MM.1S (cell line): ENCODE data around the gene SLC35G6.

Source experiments
- DNase-seq: peaks from one replicate; pipeline ENCODE4 v3.0.0-alpha.2; 2015
- H2AFZ ChIP-seq: fragments of 300-600 bp; sonication (generic); 2 replicates; pipeline ENCODE4 v1.6.0; 2016; ENCODE audit warnings: antibody characterized with exemption, low read length
- H3F3A ChIP-seq: fragments of 300-600 bp; sonication (generic); 2 replicates; pipeline ENCODE4 v1.6.1; 2016; ENCODE audit warnings: mild to moderate bottlenecking, antibody characterized with exemption, low read length, moderate library complexity, mixed read lengths; ENCODE audit not compliant: insufficient read depth
- H3K27ac ChIP-seq: fragments of 300-600 bp; sonication (generic); 2 replicates; pipeline ENCODE4 v1.5.1; 2016; ENCODE audit warnings: mild to moderate bottlenecking, low read length
- H3K27me3 ChIP-seq: fragments of 300-600 bp; sonication (generic); replicated peaks from 2 replicates; pipeline ENCODE4 v1.6.0; 2016; ENCODE audit warnings: low read length; ENCODE audit not compliant: insufficient read depth
- H3K36me3 ChIP-seq: fragments of 300-600 bp; sonication (generic); replicated peaks from 2 replicates; pipeline ENCODE4 v1.6.1; 2016; ENCODE audit warnings: mild to moderate bottlenecking, low read length, mixed read lengths; ENCODE audit not compliant: insufficient read depth
- H3K4me1 ChIP-seq: fragments of 300-600 bp; sonication (generic); 2 replicates; pipeline ENCODE4 v1.6.1; 2016; ENCODE audit warnings: low read length, mixed read lengths
- H3K4me2 ChIP-seq: fragments of 300-600 bp; sonication (generic); 2 replicates; pipeline ENCODE4 v1.6.0; 2016; ENCODE audit warnings: low read depth, low read length
- H3K4me3 ChIP-seq: fragments of 300-600 bp; sonication (generic); 2 replicates; pipeline ENCODE4 v1.5.1; 2016; ENCODE audit warnings: low read length, mixed read lengths
- H3K79me2 ChIP-seq: fragments of 300-600 bp; sonication (generic); 2 replicates; pipeline ENCODE4 v1.6.1; 2016; ENCODE audit warnings: mixed run types, low read length, mixed read lengths
- H3K9ac ChIP-seq: fragments of 300-600 bp; sonication (generic); 2 replicates; pipeline ENCODE4 v1.6.1; 2016; ENCODE audit warnings: low read length, mixed read lengths
- H3K9me2 ChIP-seq: fragments of 300-600 bp; sonication (generic); replicated peaks from 2 replicates; pipeline ENCODE4 v1.6.1; 2016; ENCODE audit warnings: mild to moderate bottlenecking, low read length, mixed read lengths; ENCODE audit not compliant: insufficient read depth
- H3K9me3 ChIP-seq: fragments of 300-600 bp; sonication (generic); replicated peaks from 2 replicates; pipeline ENCODE4 v1.6.1; 2016; ENCODE audit warnings: mild to moderate bottlenecking, low read length, mixed read lengths; ENCODE audit not compliant: insufficient read depth
- H4K20me1 ChIP-seq: fragments of 300-600 bp; sonication (generic); 2 replicates; pipeline ENCODE4 v1.6.1; 2016; ENCODE audit warnings: mild to moderate bottlenecking, low read length, moderate library complexity, mixed read lengths; ENCODE audit not compliant: insufficient read depth
- EZH2 ChIP-seq: fragments of 300-600 bp; sonication (generic); optimal IDR thresholded peaks from 2 replicates; pipeline ENCODE3; 2017; ENCODE audit warnings: low read depth, mild to moderate bottlenecking, antibody characterized with exemption, low read length, mixed read lengths
- EZH2phosphoT487 ChIP-seq: fragments of 300-600 bp; sonication (generic); IDR thresholded peaks from 2 replicates; pipeline ENCODE4 v1.6.1; 2018; ENCODE audit warnings: antibody characterized with exemption, low read length
- TF ChIP-seq, protein P1 (sequence below): fragments of 300-600 bp; sonication (generic); IDR thresholded peaks from 2 replicates; pipeline ENCODE4 v1.5.1; 2016; ENCODE audit warnings: antibody characterized with exemption, low read length, mixed read lengths

SLC35G6 gene

DNA sequence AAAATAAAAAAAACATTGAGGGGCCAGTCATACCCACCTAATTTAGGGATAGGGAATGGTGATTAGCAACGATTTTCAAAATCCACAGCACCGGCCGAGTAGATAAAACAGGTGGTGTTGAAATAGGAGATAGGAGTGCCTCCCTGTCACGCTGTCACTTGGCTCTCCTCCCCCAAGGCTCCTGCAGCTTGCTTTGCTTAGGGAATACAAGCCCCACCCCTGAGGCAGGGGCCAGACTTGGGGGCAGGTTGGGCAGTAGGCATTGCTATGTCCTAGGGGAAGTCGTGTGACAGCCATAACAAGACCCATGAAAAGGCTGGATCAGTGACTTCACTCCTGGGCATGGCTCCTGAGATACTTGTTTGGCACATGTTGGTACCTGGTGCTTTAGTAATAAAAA, 28.7 kb downstream of the SLC35G6 start:
- H3K4me1 ChIP-seq: no peaks in the 10 kb centered on the region
- TF ChIP-seq, protein P1, sequence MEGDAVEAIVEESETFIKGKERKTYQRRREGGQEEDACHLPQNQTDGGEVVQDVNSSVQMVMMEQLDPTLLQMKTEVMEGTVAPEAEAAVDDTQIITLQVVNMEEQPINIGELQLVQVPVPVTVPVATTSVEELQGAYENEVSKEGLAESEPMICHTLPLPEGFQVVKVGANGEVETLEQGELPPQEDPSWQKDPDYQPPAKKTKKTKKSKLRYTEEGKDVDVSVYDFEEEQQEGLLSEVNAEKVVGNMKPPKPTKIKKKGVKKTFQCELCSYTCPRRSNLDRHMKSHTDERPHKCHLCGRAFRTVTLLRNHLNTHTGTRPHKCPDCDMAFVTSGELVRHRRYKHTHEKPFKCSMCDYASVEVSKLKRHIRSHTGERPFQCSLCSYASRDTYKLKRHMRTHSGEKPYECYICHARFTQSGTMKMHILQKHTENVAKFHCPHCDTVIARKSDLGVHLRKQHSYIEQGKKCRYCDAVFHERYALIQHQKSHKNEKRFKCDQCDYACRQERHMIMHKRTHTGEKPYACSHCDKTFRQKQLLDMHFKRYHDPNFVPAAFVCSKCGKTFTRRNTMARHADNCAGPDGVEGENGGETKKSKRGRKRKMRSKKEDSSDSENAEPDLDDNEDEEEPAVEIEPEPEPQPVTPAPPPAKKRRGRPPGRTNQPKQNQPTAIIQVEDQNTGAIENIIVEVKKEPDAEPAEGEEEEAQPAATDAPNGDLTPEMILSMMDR: no peak
- TF ChIP-seq EZH2phosphoT487 (no peak), EZH2 (no peak)
- peaks cover 3% of the 10 kb centered on the region; the same call in 1 of the 2 replicates for H3K79me2 ChIP-seq
- no peak overlapping the region for H3K27ac ChIP-seq
- H3K9me3 ChIP-seq: no peaks in the 10 kb centered on the region
- H2AFZ ChIP-seq: no peak overlapping the region
- H3K9ac ChIP-seq: no peak overlapping the region
- no peak overlapping the region for H3K4me2 ChIP-seq
- H3K9me2 ChIP-seq: no peaks in the 10 kb centered on the region
- H3F3A ChIP-seq: 0 out of 2 replicates have a peak, but pooled peaks cover 5% of the 10 kb centered on the region
- H4K20me1 ChIP-seq: no peaks in the 10 kb centered on the region
- DNase-seq: no peak
- peaks cover 14% of the 10 kb centered on the region for H3K36me3 ChIP-seq
- no peaks in the 10 kb centered on the region for H3K27me3 ChIP-seq
- H3K4me3 ChIP-seq: no peak overlapping the region

DNA sequence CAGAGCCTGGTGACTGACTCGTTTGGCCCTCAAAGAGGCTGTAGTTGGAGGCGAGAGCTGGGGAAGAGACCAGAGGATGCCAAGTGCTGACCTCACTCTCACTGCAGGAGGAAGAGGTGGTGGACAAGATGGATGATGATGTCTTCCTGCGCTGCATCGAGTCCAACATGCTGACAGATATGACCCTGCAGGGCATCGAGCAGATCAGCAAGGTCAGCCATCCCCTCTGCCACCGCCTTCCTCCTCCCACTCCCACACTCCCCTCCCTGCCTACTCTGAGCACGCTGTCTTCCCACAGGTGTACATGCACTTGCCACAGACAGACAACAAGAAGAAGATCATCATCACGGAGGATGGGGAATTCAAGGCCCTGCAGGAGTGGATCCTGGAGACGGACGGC, 29.9 kb downstream of the SLC35G6 start:
- no peaks in the 10 kb centered on the region for H3K27me3 ChIP-seq
- peaks cover 12% of the 10 kb centered on the region for H3K36me3 ChIP-seq
- TF ChIP-seq EZH2: no peak

DNA sequence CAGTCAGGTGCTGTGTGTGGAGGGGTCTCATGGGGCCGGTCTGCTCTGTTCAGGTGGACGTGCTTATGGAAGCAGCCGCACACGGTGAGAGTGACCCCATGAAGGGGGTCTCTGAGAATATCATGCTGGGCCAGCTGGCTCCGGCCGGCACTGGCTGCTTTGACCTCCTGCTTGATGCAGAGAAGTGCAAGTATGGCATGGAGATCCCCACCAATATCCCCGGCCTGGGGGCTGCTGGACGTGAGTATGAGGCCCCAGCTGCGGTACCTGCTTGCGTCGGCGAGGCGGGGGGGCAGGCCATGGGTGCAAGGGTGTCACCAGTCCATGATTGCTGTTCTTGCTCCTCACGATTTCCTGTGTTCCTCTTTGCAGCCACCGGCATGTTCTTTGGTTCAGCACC, 30.9 kb downstream of the SLC35G6 start:
- H3K9me2 ChIP-seq: no peaks in the 10 kb centered on the region
- TF ChIP-seq, protein P1: no peak
- TF ChIP-seq EZH2: no peak
- no peak for TF ChIP-seq EZH2phosphoT487
- H3K4me3 ChIP-seq: no peak overlapping the region
- no peak overlapping the region for H3K4me2 ChIP-seq
- no peaks in the 10 kb centered on the region for H4K20me1 ChIP-seq
- H3K27ac ChIP-seq: no peak overlapping the region
- H3F3A ChIP-seq: 0 out of 2 replicates have a peak, but pooled peaks cover 2% of the 10 kb centered on the region
- no peak overlapping the region for H3K9ac ChIP-seq
- no peaks in the 10 kb centered on the region for H3K27me3 ChIP-seq
- H3K9me3 ChIP-seq: no peaks in the 10 kb centered on the region
- H2AFZ ChIP-seq: no peak overlapping the region
- DNase-seq: no peak
- no peaks in the 10 kb centered on the region for H3K79me2 ChIP-seq
- peaks cover 12% of the 10 kb centered on the region for H3K36me3 ChIP-seq
- no peaks in the 10 kb centered on the region for H3K4me1 ChIP-seq

More for the DNA sequence above, 29.9 kb downstream of the SLC35G6 start:
- Histone ChIP-seq H3K9me3 (no peaks in the 10 kb centered on the region), H3K79me2 (no peaks in the 10 kb centered on the region), H3K9ac (no peak overlapping the region), H4K20me1 (no peaks in the 10 kb centered on the region), H3K9me2 (no peaks in the 10 kb centered on the region), H3K4me3 (no peak overlapping the region), H3K4me1 (no peaks in the 10 kb centered on the region), H3K27ac (no peak overlapping the region), H2AFZ (no peak overlapping the region), H3K4me2 (no peak overlapping the region), H3F3A (0 out of 2 replicates have a peak, but pooled peaks cover 2% of the 10 kb centered on the region)
- no peak for DNase-seq

DNA sequence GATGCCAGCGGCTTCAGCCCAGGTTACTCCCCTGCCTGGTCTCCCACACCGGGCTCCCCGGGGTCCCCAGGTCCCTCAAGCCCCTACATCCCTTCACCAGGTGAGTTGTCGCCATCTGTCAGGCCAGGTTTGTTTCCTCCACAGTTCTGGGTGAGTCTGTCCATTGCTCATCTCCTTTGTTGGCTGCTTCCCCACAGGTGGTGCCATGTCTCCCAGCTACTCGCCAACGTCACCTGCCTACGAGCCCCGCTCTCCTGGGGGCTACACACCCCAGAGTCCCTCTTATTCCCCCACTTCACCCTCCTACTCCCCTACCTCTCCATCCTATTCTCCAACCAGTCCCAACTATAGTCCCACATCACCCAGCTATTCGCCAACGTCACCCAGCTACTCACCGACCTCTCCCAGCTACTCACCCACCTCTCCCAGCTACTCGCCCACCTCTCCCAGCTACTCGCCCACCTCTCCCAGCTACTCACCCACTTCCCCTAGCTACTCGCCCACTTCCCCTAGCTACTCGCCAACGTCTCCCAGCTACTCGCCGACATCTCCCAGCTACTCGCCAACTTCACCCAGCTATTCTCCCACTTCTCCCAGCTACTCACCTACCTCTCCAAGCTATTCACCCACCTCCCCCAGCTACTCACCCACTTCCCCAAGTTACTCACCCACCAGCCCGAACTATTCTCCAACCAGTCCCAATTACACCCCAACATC, 31.7 kb downstream of the SLC35G6 start:
- no peak overlapping the region for H2AFZ ChIP-seq
- no peaks in the 10 kb centered on the region for H3K9me3 ChIP-seq
- no peak overlapping the region for H3K9ac ChIP-seq
- DNase-seq: no peak
- H3K4me1 ChIP-seq: no peaks in the 10 kb centered on the region
- H3K79me2 ChIP-seq: no peaks in the 10 kb centered on the region
- H3K4me3 ChIP-seq: no peak overlapping the region
- no peaks in the 10 kb centered on the region for H4K20me1 ChIP-seq
- peaks cover 11% of the 10 kb centered on the region for H3K36me3 ChIP-seq
- no peaks in the 10 kb centered on the region for H3K27me3 ChIP-seq
- H3K4me2 ChIP-seq: no peak overlapping the region
- H3K9me2 ChIP-seq: no peaks in the 10 kb centered on the region
- H3K27ac ChIP-seq: no peak overlapping the region
- TF ChIP-seq EZH2 (no peak), EZH2phosphoT487 (no peak)
- TF ChIP-seq, protein P1: no peak
- 0 out of 2 replicates have a peak, but pooled peaks cover 2% of the 10 kb centered on the region for H3F3A ChIP-seq
